ENCODE measurements around the gene TTLL8. TPM values are rescaled to one million over a fixed set of nuclear protein-coding genes. Genes with fewer than 3 reads are reported as not detected.

The TTLL8 gene
- total RNA-seq, 2 donors from 2014 or later = not detected

- 66% methylated on average over 15 of the region's 16 CpGs; no CpG with 5 or more reads in 1 of the 2 donors for WGBS, 2 donors
- no peak overlapping the region for H3K4me3 ChIP-seq
- DNase-seq (no peak), ATAC-seq (no peak)
- intact Hi-C loops (cut with DNase I) = no loop called here
- H3K4me1 ChIP-seq = peaks cover 8% of the 10 kb centered on the region
- H3K27ac ChIP-seq = no peak overlapping the region
- H3K9me3 ChIP-seq = no peaks in the 10 kb centered on the region
- H3K27me3 ChIP-seq = peaks cover 0 to 14% of the 10 kb centered on the region in 2 donors
- no peak for TF ChIP-seq POLR2A (IDR thresholded peaks at IDR 0.05)
- no peak for TF ChIP-seq CTCF (IDR thresholded peaks at IDR 0.05)
- no peaks in the 10 kb centered on the region for H3K36me3 ChIP-seq (replicated peaks in 1 of 2; ENCODE audit: insufficient read depth in 1 of 2, low read depth in 2 of 2)
Observed at GRCh38 chr22:50014053-50014501, 44.0 kb downstream of the TTLL8 start.

GRCh38 chr22:50012211-50013181, 45.6 kb downstream of the TTLL8 start, which contains the start of gene IL17REL:
TSS of gene IL17REL (minus strand) at chr22:50012765. CDS start at chr22:50012646, 119 bp downstream.
- H3K36me3 ChIP-seq (replicated peaks in 1 of 2; ENCODE audit: insufficient read depth in 1 of 2, low read depth in 2 of 2) = no peaks in the 10 kb centered on the region
- ATAC-seq (no peak), DNase-seq (peak in 1 of 4 donors; percentile 3)
- H3K4me1 ChIP-seq = peaks cover 8% of the 10 kb centered on the region
- intact Hi-C loops (cut with DNase I) = no loop called here
- peaks cover 0 to 14% of the 10 kb centered on the region in 2 donors for H3K27me3 ChIP-seq
- no peak within 1 kb of the TSS for H3K27ac ChIP-seq
- no peaks in the 10 kb centered on the region for H3K9me3 ChIP-seq
- TF ChIP-seq CTCF (IDR thresholded peaks at IDR 0.05) (no peak), POLR2A (IDR thresholded peaks at IDR 0.05) (no peak)
- H3K4me3 ChIP-seq = no peak within 1 kb of the TSS
- WGBS, 2 donors = 56 to 65% methylated on average over 15 to 29 of the region's 29 CpGs

GRCh38 chr22:50011447-50012210, 46.5 kb downstream of the TTLL8 start:
- peaks cover 0 to 14% of the 10 kb centered on the region in 2 donors for H3K27me3 ChIP-seq
- H3K4me3 ChIP-seq = no peak overlapping the region

More at GRCh38 chr22:50011447-50012210, 46.5 kb downstream of the TTLL8 start:
- intact Hi-C loops (cut with DNase I) = no loop called here
- H3K27ac ChIP-seq = no peak overlapping the region
- WGBS, 2 donors = 36 to 60% methylated on average over 12 to 18 of the region's 18 CpGs
- no peak for TF ChIP-seq CTCF (IDR thresholded peaks at IDR 0.05)
- TF ChIP-seq POLR2A (IDR thresholded peaks at IDR 0.05) = no peak
- DNase-seq = peak in 1 of 4 donors; percentile 4
- H3K9me3 ChIP-seq = no peaks in the 10 kb centered on the region
- no peak for ATAC-seq
- H3K4me1 ChIP-seq = peaks cover 8% of the 10 kb centered on the region
- no peaks in the 10 kb centered on the region for H3K36me3 ChIP-seq (replicated peaks in 1 of 2; ENCODE audit: insufficient read depth in 1 of 2, low read depth in 2 of 2)
